Cardiac fibroblast (primary cell): Measurements from ENCODE around the gene GPX1.
"Not testable (repeated sequence)": the region's sequence is repeated elsewhere in the genome, so short reads cannot be mapped to it uniquely, and the experiment has no call there.

ENCODE experiments used
- DNase-seq, 2 donors: peaks; one replicate each; pipeline versions ENCODE4 v3.0.0 to v3.0.0-alpha.2; 2010; ENCODE audit warnings: low read depth in 2 of 2
- H3K4me3 ChIP-seq, 2 donors: replicated peaks in 1 of 2; 1 replicate in 1 of 2; 2 replicates in 1 of 2; pipeline ENCODE4 v1.5.1; 2011; ENCODE audit warnings: low read depth in 2 of 2, low read length in 2 of 2, mild to moderate bottlenecking in 2 of 2, moderate library complexity in 1 of 2
- TF ChIP-seq, protein P1 (sequence below): IDR thresholded peaks from one replicate; pipeline ENCODE4 v1.5.1; 2011; ENCODE audit warnings: low read depth, mild to moderate bottlenecking, low read length, inconsistent platforms

Gene GPX1

DNA sequence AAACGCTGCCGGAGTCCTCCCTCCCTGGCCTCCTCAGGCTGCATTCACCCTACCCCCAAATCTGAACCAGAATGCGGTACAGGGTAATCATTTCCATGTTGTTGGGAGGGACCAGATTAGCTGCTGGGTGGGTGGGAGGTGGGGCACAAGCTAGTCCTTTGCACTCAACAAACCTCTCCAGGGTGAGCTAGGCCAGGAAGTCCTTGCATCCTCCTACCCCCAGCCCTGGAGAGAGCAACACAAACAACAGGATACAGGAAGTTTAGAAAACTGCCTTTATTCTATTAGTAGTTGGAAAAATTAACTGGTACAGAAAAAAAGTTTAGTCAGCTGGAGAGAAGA is 702 bp upstream of the GPX1 start:
- TF ChIP-seq, protein P1, sequence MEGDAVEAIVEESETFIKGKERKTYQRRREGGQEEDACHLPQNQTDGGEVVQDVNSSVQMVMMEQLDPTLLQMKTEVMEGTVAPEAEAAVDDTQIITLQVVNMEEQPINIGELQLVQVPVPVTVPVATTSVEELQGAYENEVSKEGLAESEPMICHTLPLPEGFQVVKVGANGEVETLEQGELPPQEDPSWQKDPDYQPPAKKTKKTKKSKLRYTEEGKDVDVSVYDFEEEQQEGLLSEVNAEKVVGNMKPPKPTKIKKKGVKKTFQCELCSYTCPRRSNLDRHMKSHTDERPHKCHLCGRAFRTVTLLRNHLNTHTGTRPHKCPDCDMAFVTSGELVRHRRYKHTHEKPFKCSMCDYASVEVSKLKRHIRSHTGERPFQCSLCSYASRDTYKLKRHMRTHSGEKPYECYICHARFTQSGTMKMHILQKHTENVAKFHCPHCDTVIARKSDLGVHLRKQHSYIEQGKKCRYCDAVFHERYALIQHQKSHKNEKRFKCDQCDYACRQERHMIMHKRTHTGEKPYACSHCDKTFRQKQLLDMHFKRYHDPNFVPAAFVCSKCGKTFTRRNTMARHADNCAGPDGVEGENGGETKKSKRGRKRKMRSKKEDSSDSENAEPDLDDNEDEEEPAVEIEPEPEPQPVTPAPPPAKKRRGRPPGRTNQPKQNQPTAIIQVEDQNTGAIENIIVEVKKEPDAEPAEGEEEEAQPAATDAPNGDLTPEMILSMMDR: no peak
- DNase-seq: peak in 1 of 2 donors; percentile 41
- peak overlapping the region; percentile 64 to 67 for H3K4me3 ChIP-seq

DNA sequence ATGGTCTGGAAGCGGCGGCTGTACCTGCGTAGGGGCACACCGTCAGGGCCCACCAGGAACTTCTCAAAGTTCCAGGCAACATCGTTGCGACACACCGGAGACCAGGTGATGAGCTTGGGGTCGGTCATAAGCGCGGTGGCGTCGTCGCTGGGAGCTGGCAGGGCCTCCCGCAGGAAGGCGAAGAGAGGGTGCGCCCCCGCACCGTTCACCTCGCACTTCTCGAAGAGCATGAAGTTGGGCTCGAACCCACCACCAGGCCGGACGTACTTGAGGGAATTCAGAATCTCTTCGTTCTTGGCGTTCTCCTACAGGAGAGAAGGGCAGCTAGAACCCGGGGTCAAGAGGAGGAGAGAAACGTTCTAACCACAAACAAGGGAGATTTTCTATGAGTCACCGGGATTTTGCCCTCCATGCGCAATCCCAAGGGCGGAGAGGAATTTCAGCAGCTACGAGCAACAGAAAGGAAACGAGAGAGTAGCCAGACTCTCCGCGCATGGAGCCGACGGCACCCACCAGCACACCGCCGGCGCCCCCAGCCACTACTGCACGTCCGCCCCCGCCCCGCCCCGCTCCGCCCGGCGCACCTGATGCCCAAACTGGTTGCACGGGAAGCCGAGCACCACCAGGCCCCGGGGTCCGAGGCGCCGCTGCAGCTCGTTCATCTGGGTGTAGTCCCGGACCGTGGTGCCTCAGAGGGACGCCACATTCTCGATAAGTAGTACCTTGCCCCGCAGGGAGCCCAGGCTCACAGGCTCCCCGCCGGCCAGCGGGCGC is 523 bp downstream of the GPX1 start:
- peak; percentile 91 to 95 for DNase-seq

DNA sequence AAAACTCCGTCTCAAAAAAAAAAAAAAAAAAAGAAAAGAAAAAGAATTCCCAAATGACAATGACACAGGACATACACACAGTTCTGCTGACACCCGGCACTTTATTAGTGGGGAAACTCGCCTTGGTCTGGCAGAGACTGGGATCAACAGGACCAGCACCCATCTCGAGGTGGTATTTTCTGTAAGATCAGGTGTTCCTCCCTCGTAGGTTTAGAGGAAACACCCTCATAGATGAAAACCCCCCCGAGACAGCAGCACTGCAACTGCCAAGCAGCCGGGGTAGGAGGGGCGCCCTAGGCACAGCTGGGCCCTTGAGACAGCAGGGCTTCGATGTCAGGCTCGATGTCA is 1.1 kb downstream of the GPX1 start:
- not testable (repeated sequence) for DNase-seq

More for the DNA sequence above, 523 bp downstream of the GPX1 start:
- H3K4me3 ChIP-seq: peak overlapping the region; percentile 64 to 67

DNA sequence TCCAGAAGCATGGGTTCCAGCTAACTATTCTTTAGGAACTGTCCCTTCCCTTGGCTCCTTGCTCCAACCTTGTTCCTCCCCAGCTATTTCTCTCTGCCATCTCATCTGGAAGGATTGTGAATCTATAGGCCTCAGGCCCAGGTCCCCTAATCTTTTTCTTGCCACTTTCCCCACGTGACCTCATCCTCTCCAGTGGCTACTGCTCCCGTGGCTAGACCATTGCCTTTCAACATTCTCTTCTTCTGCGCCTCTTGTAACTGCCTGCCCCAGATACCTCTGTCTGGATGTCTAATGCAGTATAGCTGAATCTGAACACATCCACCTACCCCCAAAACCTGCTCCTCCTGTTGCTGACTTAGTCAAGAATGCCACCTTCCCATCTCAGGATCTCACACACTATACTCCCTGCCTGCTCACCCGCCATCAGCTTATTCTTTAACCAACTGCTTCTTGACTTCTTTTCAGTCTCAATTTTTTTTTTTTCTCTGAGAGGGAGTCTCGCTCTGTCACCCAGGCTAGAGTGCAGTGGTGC is 5.2 kb downstream of the GPX1 start:
- TF ChIP-seq, protein P1: no peak
- no peak overlapping the region for H3K4me3 ChIP-seq
- no peak for DNase-seq

More for the DNA sequence above, 1.1 kb downstream of the GPX1 start:
- H3K4me3 ChIP-seq: peak overlapping the region; percentile 64 to 67

DNA sequence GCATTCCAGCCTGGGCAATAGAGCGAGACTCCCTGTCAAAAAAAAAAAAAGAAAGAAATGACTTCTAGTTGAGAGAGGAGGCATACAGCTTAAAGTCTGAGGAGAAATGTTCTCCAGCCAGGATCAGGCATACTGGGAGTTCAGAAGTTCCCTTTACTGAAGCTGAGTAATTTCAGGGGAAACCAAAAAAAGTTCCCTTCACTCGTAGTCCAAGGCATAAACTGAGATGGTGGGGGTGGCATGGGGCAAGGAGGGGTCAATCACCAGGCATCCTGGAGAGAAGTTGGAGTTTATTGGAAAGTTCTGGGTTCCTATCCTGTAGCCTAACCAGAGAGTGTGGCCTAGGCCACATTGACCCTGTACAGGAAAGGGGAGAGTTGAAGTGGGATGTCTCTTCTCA is 5.9 kb downstream of the GPX1 start:
- TF ChIP-seq, protein P1: no peak
- no peak overlapping the region for H3K4me3 ChIP-seq
- no peak for DNase-seq

DNA sequence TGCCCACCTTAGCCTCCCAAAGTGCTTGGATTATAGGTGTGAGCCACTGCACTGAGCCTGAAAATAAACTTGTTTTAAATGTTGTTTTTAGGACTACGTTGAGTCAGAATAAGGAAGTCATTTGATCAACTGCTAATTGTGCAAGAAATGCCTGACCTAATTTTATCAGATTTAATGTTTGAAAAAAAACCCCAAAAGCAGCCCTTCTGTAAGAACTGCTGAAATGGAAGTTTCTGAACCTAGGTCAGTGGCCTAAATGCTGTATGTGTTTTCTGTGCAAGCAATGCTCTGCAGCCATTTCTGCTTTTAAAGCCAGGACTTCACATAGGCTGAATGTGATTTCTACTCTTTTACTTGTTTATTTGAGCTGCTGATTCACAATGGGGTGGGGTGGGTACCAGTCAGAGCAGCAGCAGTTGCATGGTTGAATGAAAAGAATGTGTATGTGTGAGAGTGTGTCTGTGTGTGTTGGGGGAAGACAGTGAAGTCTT is 6.6 kb downstream of the GPX1 start:
- DNase-seq: peak; percentile 80 to 90
- H3K4me3 ChIP-seq: no peak overlapping the region
- TF ChIP-seq, protein P1: no peak

DNA sequence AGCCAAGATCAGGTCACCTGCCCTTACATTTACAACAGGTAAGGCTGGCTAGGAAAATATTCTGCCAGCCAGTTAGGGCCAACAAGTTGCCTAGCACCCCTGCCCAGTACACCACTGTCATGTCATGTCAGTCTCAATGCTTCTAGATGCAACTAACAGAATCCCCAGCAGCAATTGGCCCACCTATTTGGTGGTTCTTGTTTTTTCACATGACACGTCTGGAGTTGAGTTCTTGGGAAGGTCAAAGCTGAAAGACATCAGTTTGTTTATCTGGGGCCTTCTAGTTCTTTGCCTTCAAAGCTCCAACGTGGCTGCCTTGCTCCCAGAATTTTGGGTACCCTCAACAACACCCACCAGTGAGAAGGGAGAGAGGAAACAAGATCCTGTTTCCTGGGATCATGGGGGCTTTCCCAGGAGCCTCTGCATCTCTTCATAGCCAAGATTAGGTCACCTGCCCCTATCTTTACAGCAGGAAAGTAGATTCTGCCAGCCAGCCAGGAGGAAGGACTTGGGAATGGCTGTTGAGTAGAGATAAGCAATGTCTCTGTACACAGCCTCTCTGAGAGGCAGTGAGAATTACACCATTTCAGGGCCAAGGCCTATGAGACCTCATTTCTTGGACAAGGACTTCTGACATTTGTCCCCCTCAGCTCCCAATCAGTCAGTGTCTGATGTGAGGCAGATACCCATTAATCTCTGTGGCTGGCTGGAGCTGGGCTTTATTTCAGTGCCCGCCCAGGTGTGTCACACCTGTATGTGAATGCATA is 8.6 kb downstream of the GPX1 start:
- DNase-seq: no peak
- H3K4me3 ChIP-seq: no peak overlapping the region
- TF ChIP-seq, protein P1: no peak

DNA sequence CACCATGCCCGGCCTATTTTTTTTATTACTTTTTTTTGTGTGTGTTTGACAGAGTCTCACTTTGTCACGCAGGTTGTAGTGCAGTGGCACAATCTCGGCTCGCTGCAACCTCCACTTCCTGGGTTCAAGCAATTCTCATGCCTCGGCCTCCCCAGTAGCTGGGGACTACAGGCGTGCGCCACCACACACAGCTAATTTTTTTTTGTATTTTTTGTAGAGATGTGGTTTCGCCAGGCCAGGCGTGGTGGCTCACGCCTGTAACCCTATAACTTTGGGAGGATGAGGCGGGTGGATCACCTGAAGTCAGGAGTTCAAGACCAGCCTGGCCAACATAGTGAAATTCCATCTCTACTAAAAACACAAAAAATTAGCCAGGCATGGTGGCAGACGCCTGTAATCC is 9.8 kb downstream of the GPX1 start:
- DNase-seq, H3K4me3 ChIP-seq: not testable (repeated sequence)
